NCI-H2107 (cell line): Measurements from ENCODE around the gene RPS6KA5.
"Not testable (repeated sequence)": the region's sequence is repeated elsewhere in the genome, so short reads cannot be mapped to it uniquely, and the experiment has no call there.

Experiments used
- DNase-seq: peaks from one replicate; lab custom pipeline; 2025; lab: John Stamatoyannopoulos, UW

Gene RPS6KA5

GRCh38 chr14:91065266-91065665 is 4.8 kb upstream of the RPS6KA5 start:
- no peak for DNase-seq

- DNase-seq: no peak
Observed at GRCh38 chr14:91063119-91063518, 2.7 kb upstream of the RPS6KA5 start.

GRCh38 chr14:91062600-91062999 is 2.2 kb upstream of the RPS6KA5 start:
- DNase-seq: no peak

- no peak for DNase-seq
Observed at GRCh38 chr14:91061056-91061887, 831 bp upstream of the RPS6KA5 start.

GRCh38 chr14:91059576-91060350 is 678 bp downstream of the RPS6KA5 start:
- DNase-seq: peak; percentile 77

GRCh38 chr14:91058042-91058581 is 2.3 kb downstream of the RPS6KA5 start:
- no peak for DNase-seq

GRCh38 chr14:91056361-91056760 is 4.1 kb downstream of the RPS6KA5 start:
- DNase-seq: no peak

- no peak for DNase-seq
Observed at GRCh38 chr14:91055016-91055415, 5.4 kb downstream of the RPS6KA5 start.

GRCh38 chr14:91048676-91049075 is 11.8 kb downstream of the RPS6KA5 start:
- no peak for DNase-seq

GRCh38 chr14:91048265-91048664 is 12.2 kb downstream of the RPS6KA5 start:
- DNase-seq: no peak

- peak; percentile 26 for DNase-seq
Observed at GRCh38 chr14:91047174-91047753, 13.2 kb downstream of the RPS6KA5 start.

GRCh38 chr14:91046488-91047072 is 13.9 kb downstream of the RPS6KA5 start:
- DNase-seq: no peak

- DNase-seq: no peak
Observed at GRCh38 chr14:91041450-91041849, 19.0 kb downstream of the RPS6KA5 start.

- DNase-seq: no peak
Observed at GRCh38 chr14:91040545-91040944, 19.9 kb downstream of the RPS6KA5 start.

- no peak for DNase-seq
Observed at GRCh38 chr14:91038439-91038838, 22.0 kb downstream of the RPS6KA5 start.

- DNase-seq: peak; percentile 18
Observed at GRCh38 chr14:91036741-91037469, 23.5 kb downstream of the RPS6KA5 start.

- no peak for DNase-seq
Observed at GRCh38 chr14:91035855-91036254, 24.6 kb downstream of the RPS6KA5 start.

GRCh38 chr14:91034379-91034778 is 26.1 kb downstream of the RPS6KA5 start:
- DNase-seq: not testable (repeated sequence)

GRCh38 chr14:91032248-91032647 is 28.2 kb downstream of the RPS6KA5 start:
- DNase-seq: no peak

- DNase-seq: no peak
Observed at GRCh38 chr14:91031666-91032065, 28.8 kb downstream of the RPS6KA5 start.

GRCh38 chr14:91029456-91030217 is 30.8 kb downstream of the RPS6KA5 start:
- DNase-seq: no peak
